ENCODE results near the gene KRTCAP2.
"Not testable (repeated sequence)": the region's sequence is repeated elsewhere in the genome, so short reads cannot be mapped to it uniquely, and the experiment has no call there.

KRTCAP2 gene

GRCh38 chr1:155199792-155200191 is 26.7 kb upstream of the KRTCAP2 start:
- no peak for DNase-seq (ENCODE audit: low spot score)

DNA sequence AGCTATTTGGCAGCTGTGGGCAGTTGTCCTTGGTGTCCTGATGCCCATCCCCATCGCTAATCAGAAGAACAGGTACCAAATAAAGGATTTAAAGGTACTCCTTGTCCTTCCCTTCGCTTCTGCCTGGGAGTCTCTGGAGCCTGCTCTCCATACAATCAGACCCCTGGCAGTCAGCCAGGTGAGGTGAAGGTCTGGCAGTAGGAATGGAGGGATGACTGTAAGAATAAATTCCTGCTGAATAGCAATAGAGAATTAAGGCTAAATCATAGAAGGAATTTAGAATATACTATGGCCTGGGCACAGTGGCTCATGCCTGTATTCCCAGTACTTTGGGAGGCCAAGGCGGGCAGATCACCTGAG is 25.4 kb upstream of the KRTCAP2 start:
- no peak for DNase-seq (ENCODE audit: low spot score)

DNA sequence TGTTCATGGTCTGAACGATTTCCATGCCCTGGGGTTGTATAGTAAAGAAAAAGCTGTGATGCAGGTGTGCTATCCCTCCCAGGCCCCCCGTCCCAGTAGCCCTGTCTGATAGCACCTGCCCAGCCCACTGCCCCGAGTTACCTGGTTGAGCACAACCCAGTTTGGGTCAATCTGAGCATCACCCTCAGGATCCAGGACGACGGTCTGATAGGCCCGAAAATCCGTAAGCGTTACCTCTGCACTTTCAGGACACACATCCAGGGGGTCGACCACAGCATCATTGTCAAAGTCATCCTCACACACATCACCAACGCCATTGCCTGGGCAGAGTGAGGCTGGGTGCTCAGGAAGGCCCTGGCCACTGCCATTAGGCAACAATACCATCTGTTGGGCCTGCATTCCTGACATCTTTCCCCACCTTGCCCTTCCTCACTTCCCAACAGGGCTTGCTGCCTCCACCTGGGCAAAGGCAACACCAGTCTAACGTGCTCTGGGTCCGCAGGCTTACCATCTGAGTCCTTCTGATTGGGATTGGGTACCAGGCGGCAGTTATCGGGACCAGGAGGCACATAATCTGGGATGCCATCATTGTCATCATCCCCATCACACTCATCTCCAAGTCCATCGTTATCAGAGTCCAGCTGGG is 24.9 kb upstream of the KRTCAP2 start:
- no peak for DNase-seq (ENCODE audit: low spot score)

DNA sequence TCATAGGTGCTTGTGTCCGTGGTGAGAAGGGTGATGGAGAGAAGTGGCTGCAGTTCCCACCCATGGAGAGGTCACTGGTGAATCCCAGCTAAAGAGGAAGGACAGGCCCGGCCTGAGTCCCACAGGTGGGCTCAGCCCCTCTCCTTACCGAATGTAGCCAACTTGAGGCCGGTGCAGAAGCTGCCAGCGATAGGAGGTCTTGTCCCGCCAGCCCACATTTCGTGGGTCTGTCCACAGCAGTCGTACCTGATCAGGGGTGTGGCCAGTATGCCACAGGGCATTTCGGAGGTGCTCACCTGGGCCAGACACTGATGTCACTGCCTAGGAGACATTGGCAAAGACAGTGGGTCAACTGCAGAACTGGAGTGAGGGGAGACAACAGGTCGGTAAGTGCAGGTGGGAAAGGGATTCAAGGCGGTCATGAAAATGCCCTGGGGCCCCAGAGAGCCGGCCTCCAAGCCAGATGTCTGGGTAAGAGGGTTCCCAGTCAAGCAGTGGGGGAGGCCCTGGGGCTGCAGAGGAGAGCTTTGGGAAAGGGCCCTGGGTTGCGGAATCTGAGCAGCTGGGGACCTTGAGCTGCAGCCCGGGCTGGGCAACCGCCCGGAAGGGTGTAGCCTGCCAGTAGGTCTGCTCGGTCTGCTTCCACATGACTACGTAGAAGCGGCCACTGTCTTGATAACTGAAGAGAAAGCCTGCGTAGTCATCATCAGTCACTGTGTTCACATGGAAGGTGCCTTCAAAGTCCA is 24.0 kb upstream of the KRTCAP2 start:
- peak; percentile 51 for DNase-seq (ENCODE audit: low spot score)

DNA sequence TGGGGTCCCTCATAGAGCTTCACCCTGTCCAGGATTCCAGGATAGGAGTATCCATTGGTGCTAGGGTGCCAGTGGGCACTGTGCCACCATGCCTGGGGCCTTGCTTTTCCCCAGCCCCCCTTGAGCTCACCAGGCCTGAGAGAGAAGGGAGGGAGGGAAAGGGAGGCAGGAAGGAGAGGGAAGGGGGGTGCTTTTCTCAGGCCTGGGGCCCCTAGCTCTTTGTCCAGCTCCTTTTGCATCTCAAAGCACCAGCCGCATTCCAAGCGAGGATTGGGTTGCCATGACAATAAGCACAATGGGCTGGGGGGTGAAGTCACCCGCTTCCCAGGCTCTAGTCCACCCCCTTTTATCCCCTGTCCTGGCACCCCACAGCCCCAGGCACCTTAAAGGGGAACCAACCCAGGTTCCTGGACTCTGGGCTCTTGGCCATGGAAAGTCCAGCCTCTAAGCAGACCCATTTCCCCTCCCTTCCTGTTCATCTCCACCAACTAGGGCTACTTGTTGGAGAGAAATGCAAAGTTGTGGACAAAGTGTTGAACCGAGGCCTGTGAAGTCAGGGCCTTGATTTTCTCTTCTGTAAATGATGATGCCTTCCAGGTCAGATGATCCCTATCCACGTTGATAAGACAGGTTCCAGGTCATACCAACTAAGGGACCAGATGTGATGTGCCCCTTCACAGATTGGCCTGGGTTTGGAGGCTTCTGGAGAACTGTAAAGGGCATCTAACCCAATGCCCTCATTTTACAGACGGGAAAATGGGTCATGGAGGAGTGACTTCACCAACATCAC is 23.2 kb upstream of the KRTCAP2 start:
- DNase-seq (ENCODE audit: low spot score): peak; percentile 76

DNA sequence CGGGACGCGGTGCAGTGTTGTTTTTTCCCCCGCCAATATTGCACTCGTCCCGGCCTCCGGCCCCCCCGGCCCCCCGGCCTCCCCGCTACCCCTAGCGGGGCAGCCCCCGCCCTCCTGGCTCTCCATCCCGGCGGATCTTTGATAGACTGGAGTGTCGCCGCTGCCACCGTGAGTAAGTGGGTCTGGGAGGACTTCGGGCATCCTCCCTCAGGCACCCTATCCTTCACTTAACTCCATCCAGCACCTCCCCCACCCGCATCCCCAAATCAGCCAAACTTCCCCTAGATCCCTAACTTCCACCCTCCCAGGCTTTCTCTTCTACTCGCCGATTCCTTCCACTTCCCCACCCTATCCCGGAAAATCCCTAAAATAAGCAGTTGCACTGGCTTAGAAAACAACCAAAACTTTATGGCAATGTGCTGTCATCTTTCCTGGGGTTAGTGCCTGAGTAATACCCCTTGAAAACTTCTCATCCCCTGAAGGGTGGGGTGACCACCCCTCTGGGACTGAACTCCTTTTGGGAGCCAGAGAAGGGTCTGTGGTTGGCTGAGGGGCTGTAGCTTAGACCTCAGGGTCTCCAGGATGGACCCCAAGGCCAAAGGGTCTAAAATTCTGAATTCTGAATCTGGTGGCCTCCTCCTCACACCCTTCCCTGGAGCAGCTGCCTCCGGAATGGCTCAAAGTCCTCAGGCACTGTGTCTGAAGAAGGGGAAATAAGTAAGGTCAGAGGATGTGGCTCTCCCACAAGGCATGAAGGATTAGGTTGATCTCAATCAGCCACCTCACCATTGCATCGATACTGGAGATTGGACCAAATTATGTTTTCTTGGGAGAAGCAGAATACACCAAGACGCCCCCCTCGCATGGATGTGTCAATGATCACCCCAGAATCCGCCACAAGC is 22.3 kb upstream of the KRTCAP2 start:
- DNase-seq (ENCODE audit: low spot score): no peak

- DNase-seq (ENCODE audit: low spot score): not testable (repeated sequence)
Observed at GRCh38 chr1:155193991-155194240, 20.8 kb upstream of the KRTCAP2 start.

GRCh38 chr1:155193275-155193990 is 20.3 kb upstream of the KRTCAP2 start:
- no peak for DNase-seq (ENCODE audit: low spot score)

DNA sequence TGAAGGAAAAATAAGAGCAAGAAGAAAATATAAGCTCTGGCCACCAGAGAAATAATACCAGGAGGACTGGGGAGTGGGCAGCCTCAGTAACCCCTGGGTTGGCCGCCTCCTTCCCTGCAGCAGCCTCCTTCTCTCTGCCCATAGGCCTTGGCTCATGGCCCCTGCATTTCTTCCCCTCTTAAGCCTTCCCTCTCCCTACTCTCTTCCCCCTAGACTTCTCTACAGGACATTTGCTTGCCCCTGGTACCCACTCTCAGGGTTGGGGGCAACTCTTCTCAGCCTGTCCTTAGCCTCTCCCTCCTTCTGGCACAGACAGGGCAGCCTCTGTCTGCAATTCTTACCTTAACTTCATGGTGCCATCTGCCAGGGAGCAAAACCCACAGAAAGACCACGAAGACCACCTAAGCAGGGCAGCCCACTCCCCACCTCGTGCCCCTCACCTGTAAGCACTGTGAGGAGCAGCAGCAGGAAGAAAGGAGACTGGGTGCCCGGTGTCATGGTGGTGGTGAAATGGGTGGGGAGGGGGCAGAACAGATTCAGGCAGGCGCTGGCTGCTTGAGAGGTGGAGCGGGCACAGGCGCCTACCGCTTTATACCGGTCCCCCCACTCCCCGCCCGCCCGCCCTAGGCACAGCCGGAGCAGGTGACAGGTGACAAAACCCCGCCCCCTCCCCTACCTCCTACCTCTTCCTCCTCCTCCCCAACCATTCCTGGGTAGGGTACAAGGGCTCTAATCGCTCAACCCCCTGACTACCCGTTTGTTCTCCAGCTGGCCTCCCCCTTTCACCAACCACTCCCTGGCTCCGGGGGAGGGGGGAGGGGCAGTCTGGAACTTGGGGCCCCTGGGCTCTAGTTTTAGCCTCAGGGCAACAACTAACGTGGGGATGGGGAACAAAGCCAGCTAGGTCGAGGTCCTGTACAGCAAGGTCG is 19.5 kb upstream of the KRTCAP2 start:
- DNase-seq (ENCODE audit: low spot score): no peak

DNA sequence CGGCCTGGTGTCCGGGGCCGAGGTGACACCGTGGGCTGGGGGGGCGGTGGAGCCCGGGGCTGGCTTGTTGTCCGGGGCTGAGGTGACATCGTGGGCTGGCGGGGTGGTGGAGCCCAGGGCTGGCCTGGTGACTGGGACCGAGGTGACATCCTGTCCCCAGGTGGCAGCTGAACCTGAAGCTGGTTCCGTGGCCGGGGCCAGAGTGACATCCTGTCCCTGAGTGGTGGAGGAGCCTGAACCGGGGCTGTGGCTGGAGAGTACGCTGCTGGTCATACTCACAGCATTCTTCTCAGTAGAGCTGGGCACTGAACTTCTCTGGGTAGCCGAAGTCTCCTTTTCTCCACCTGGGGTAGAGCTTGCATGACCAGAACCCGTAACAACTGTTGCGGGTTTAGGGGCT is 18.8 kb upstream of the KRTCAP2 start:
- DNase-seq (ENCODE audit: low spot score): no peak

DNA sequence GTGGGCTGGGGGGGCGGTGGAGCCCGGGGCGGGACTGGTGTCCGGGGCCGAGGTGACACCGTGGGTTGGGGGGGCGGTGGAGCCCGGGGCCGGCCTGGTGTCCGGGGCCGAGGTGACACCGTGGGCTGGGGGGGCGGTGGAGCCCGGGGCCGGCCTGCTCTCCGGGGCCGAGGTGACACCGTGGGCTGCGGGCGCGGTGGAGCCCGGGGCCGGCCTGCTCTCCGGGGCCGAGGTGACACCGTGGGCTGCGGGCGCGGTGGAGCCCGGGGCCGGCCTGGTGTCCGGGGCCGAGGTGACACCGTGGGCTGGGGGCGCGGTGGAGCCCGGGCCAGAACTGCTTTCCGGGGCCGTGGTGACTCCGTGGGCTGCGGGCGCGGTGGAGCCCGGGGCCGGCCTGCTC is 16.8 kb upstream of the KRTCAP2 start:
- not testable (repeated sequence) for DNase-seq (ENCODE audit: low spot score)

- no peak for DNase-seq (ENCODE audit: low spot score)
Observed at GRCh38 chr1:155188268-155188667, 15.2 kb upstream of the KRTCAP2 start.

DNA sequence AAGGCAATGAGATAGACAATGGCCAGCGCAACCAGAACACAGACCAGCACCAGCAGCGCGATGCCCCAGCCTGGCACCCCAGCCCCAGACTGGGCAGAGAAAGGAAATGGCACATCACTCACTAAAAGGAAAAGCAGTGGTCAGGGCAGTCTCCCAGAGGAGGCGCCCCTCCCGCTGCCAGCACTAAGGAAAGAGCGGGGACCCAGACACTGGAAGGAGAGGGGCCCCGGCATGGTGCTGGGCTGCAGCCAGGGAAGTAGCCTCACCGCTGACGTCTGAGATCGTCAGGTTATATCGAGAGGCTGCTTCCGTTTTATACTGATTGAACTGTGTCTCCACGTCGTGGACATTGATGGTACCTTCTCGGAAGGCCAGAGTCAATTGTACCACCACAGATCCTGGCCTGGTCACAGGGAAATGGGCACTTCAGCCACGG is 14.4 kb upstream of the KRTCAP2 start:
- no peak for DNase-seq (ENCODE audit: low spot score)

- no peak for DNase-seq (ENCODE audit: low spot score)
Observed at GRCh38 chr1:155186794-155187455, 13.8 kb upstream of the KRTCAP2 start.

GRCh38 chr1:155186067-155186793 is 13.1 kb upstream of the KRTCAP2 start:
- no peak for DNase-seq (ENCODE audit: low spot score)

- DNase-seq (ENCODE audit: low spot score): no peak
Observed at GRCh38 chr1:155185783-155186066, 12.6 kb upstream of the KRTCAP2 start.

DNA sequence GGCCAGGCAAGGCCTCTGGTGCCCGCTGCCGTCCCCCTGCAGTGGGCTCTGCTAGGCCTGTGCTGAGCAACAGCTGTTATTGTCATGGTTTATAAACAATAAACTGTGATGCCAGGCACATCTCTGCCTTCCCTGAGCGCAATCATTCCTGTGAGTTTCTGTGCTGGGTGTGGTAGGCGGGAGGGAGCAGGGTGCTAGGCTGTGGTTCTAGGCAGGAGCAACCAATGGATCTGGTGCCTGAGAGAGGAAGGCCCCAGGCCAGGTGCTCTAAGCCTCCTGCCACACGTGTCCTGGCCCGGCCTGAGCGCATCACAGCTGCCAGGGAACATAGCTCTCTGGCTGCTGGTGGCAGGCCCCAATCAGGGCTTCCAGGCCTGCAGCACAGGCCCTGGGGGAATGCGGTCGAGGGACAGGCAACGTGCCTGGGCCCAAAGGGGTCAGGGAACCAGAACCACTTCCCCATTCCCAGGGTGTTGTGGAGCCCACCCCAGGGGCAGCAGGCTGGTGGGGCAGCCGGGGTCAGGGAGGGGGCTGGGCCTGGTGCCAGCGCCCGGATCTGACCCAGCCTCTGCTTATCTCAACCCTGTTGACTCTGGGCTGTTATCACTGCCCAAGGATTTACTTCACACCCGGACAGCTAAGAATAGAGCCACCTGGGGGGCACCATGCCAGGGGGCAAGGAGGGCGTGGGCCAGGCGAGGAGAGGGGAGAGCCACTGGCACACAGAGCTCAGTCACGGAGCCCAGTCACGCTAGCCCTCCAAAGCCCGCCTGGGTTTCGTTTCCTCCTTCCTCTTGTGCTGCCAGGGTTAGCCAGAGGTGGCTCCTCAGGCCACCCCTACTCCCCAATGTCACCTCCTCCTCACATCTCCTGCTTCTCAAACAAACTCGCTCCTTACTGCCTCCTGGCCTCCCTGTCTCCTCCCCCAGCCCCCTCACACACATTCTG is 12.0 kb upstream of the KRTCAP2 start:
- no peak for DNase-seq (ENCODE audit: low spot score)

GRCh38 chr1:155184351-155184811 is 11.3 kb upstream of the KRTCAP2 start:
- no peak for DNase-seq (ENCODE audit: low spot score)

All from globus pallidus (tissue), 1 donor.